RWPE2 (cell line): ENCODE results near the gene REM2.
A peak's percentile ranks its signal among the peaks of the same experiment; 100 is the strongest.

Source experiments
- ATAC-seq: fragments of 200-7000 bp; cut with Tn5 transposase; 3 replicates; pipeline ENCODE4 v1.9.1; 2021; ENCODE audit warnings: low read depth
- DNase-seq: peaks from one replicate; pipeline ENCODE4 v3.0.0-alpha.2; 2020; ENCODE audit warnings: low spot score
- H3K27ac ChIP-seq: fragments of 450-650 bp; 2 replicates; pipeline ENCODE4 v1.5.1; 2017; ENCODE audit warnings: mild to moderate bottlenecking; ENCODE audit not compliant: poor library complexity, severe bottlenecking
- H3K27me3 ChIP-seq: fragments of 250-450 bp; sonication (Bioruptor Pico); 2 replicates; pipeline ENCODE4 v1.5.1; 2021; ENCODE audit warnings: mild to moderate bottlenecking, moderate library complexity; ENCODE audit not compliant: insufficient read depth, poor library complexity, severe bottlenecking
- H3K36me3 ChIP-seq: fragments of 250-450 bp; sonication (Bioruptor Pico); 2 replicates; pipeline ENCODE4 v1.5.1; 2020; ENCODE audit warnings: low read depth, mild to moderate bottlenecking, moderate library complexity
- H3K4me1 ChIP-seq: fragments of 250-450 bp; sonication (Bioruptor Pico); 2 replicates; pipeline ENCODE4 v1.5.1; 2021; ENCODE audit warnings: mild to moderate bottlenecking, moderate library complexity; ENCODE audit not compliant: insufficient read depth, poor library complexity, severe bottlenecking
- H3K4me3 ChIP-seq: fragments of 250-450 bp; sonication (Bioruptor Pico); 2 replicates; pipeline ENCODE4 v1.5.1; 2021; ENCODE audit warnings: mild to moderate bottlenecking, moderate library complexity; ENCODE audit not compliant: severe bottlenecking
- H3K9me3 ChIP-seq: fragments of 250-450 bp; sonication (Bioruptor Pico); 2 replicates; pipeline ENCODE4 v1.5.1; 2021; ENCODE audit warnings: mild to moderate bottlenecking, moderate library complexity; ENCODE audit not compliant: severe bottlenecking
- TF ChIP-seq, protein P1 (sequence below): fragments of 450-650 bp; IDR thresholded peaks from one replicate; pipeline ENCODE4 v1.5.1; 2017; ENCODE audit warnings: mild to moderate bottlenecking, moderate library complexity; ENCODE audit not compliant: poor library complexity, severe bottlenecking

The REM2 gene

DNA sequence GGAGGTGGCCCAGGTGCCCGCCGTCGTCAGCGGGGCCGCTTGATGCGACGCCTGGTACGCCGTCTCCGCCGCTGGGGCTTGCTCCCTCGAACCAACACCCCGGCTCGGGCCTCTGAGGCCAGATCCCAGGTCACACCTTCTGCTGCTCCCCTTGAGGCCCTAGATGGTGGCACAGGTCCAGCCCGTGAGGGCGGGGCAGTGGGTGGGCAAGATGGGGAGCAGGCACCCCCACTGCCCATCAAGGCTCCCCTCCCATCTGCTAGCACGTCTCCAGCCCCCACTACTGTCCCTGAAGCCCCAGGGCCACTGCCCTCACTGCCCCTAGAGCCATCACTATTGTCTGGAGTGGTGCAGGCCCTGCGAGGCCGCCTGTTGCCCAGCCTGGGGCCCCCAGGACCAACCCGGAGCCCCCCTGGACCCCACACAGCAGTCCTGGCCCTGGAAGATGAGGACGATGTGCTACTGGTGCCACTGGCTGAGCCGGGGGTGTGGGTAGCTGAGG is 6.0 kb upstream of the REM2 start:
- Histone ChIP-seq H3K36me3 (peaks cover 54% of the 10 kb centered on the region), H3K4me3 (no peak overlapping the region), H3K4me1 (no peaks in the 10 kb centered on the region), H3K27me3 (no peaks in the 10 kb centered on the region), H3K27ac (no peak overlapping the region), H3K9me3 (no peaks in the 10 kb centered on the region)
- ATAC-seq (no peak), DNase-seq (peak; percentile 55)
- TF ChIP-seq, protein P1, sequence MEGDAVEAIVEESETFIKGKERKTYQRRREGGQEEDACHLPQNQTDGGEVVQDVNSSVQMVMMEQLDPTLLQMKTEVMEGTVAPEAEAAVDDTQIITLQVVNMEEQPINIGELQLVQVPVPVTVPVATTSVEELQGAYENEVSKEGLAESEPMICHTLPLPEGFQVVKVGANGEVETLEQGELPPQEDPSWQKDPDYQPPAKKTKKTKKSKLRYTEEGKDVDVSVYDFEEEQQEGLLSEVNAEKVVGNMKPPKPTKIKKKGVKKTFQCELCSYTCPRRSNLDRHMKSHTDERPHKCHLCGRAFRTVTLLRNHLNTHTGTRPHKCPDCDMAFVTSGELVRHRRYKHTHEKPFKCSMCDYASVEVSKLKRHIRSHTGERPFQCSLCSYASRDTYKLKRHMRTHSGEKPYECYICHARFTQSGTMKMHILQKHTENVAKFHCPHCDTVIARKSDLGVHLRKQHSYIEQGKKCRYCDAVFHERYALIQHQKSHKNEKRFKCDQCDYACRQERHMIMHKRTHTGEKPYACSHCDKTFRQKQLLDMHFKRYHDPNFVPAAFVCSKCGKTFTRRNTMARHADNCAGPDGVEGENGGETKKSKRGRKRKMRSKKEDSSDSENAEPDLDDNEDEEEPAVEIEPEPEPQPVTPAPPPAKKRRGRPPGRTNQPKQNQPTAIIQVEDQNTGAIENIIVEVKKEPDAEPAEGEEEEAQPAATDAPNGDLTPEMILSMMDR, result no peak

DNA sequence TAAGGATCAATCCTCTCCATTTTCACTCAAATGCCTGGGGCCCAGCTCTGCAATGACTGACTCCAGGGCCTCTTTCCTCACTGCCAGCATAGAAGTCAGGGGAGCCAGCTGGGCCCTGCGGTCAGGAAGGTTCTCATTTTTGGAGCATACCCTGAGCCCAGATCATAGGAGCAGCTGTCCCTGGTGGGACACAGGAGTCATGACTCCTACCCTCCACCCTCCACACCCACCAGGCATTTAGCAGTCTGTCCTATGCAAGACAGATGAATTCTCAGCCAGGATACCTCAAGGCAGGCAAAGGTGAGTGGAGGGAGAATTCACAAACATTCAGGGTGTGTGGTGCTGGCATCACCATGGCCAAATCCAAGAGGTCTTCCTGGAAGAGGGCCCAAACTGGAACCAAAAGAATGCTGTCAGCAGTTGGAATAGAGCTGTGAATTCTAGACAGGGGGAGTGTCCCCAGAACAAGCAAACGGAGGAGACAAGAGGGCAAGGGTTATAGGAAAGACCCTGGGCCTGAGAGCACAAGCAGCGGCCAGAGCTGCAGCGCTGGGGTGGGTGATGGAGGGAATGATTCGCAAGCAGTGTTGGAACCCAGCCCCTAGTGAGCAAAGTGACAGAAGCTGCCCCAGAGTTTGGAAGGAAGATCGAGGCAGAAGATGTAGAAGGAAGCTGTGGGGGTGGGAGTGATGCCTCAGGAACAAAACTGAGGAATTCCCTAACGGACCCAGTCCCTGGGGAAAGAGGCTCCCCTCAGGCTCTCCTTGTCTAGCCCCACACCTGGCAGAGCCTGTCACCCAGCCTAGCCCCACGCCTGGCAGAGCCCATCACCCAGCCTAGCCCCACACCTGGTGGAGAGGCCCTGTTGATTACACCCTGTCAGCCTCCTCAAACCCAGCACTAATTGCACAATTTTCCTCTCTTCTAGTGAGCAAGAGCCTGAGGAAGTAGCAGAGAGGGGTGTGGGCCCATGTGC is 4.5 kb upstream of the REM2 start:
- no peaks in the 10 kb centered on the region for H3K27me3 ChIP-seq
- no peak overlapping the region for H3K4me3 ChIP-seq
- TF ChIP-seq, protein P1, result no peak
- H3K9me3 ChIP-seq, result no peaks in the 10 kb centered on the region
- peaks cover 4% of the 10 kb centered on the region for H3K4me1 ChIP-seq
- no peak for ATAC-seq
- DNase-seq, result no peak
- peaks cover 47% of the 10 kb centered on the region for H3K36me3 ChIP-seq
- H3K27ac ChIP-seq, result no peak overlapping the region

DNA sequence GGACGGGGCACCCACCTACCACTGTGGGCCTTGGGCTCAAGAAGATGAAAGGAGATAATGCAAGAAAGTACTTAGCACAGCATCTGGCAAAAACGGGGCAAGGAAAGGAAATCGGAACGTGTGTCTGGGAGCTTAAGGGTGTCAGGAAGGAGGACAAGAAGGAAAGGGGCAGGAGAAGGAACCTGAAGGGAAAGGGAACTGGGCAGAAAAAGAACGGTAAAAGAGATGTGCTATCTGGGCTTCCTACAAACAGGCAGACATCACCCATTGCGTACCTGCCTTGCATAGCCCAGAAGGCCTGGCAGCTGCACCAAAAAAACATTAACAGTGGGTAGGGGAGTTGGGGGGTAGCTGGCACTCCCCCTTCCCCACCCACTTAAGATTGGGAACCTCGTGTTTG is 958 bp upstream of the REM2 start:
- no peak overlapping the region for H3K27ac ChIP-seq
- peaks cover 4% of the 10 kb centered on the region for H3K4me1 ChIP-seq
- no peaks in the 10 kb centered on the region for H3K9me3 ChIP-seq
- no peaks in the 10 kb centered on the region for H3K27me3 ChIP-seq
- peaks cover 13% of the 10 kb centered on the region for H3K36me3 ChIP-seq
- no peak overlapping the region for H3K4me3 ChIP-seq
- TF ChIP-seq, protein P1, result no peak
- no peak for DNase-seq
- ATAC-seq, result no peak

DNA sequence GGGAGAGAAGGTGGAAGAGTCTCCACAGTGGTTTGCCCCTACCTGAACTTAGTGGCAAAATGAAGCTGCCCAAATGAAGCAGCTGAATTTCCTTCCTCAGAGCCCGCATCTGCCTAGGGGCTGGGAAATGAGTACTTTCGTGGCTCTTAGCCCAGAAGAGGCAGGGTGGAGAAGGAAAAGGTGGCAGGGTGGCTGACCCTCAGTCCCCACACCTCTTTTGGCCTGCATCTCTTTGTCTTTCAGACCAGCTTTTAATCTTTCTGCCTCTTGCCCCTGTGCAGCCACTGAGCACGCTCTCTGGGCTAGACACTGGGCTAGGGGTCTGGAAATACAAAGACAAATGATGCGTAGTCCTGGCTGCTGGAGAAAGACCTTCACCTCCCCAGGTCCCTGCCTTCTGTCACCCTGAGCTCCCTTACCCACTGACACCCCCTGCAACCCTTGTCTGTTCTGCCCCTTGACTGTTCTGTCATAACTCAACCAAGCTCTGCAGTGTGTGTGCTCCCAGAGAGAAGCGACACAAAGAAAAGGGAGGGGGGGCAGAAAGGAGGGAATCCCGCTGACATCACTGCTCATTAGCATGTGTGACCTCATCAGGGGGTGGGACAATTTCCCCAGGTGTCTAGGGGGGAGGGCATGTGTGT is 371 bp upstream of the REM2 start:
- ATAC-seq (peak; percentile 4; the same call in 1 of the 3 replicates), DNase-seq (no peak)
- Histone ChIP-seq H3K36me3 (peaks cover 8% of the 10 kb centered on the region), H3K4me1 (peaks cover 4% of the 10 kb centered on the region), H3K27me3 (no peaks in the 10 kb centered on the region), H3K27ac (no peak overlapping the region), H3K9me3 (no peaks in the 10 kb centered on the region), H3K4me3 (no peak overlapping the region)
- TF ChIP-seq, protein P1, result no peak
